Gastrocnemius medialis (tissue), 4 donors: Measurements from ENCODE around the gene ABCC3. TPM values are rescaled to one million over a fixed set of nuclear protein-coding genes. Genes with fewer than 3 reads are reported as not detected.
"Not testable (repeated sequence)": the region's sequence is repeated elsewhere in the genome, so short reads cannot be mapped to it uniquely, and the experiment has no call there.

ENCODE experiments used
- ATAC-seq, 2 donors: fragments of 150-250 bp; one replicate each; pipeline ENCODE4 v1.9.1; 2016
- DNase-seq, 2 donors: peaks; one replicate each; pipeline ENCODE4 v3.0.0-alpha.2; 2019
- H3K27ac ChIP-seq, 4 donors: fragments of 200-600 bp; sonication (generic); 1 replicate in 1 of 4; 2 replicates in 3 of 4; pipeline ENCODE4 v1.5.1; 2016 to 2018; ENCODE audit warnings: mild to moderate bottlenecking in 2 of 4, moderate library complexity in 1 of 4
- H3K27me3 ChIP-seq, 3 donors: fragments of 200-600 bp; sonication (generic) in 2 of 3; 1 replicate in 1 of 3; 2 replicates in 2 of 3; pipeline versions ENCODE4 v1.5.1 to v1.6.0; 2016 to 2019; ENCODE audit warnings: mild to moderate bottlenecking in 1 of 3, moderate library complexity in 1 of 3
- H3K36me3 ChIP-seq, 2 donors: fragments of 200-600 bp; sonication (generic) in 1 of 2; one replicate each; pipeline ENCODE4 v1.5.1; 2017 to 2018
- H3K4me1 ChIP-seq, 2 donors: fragments of 200-600 bp; sonication (generic) in 1 of 2; one replicate each; pipeline ENCODE4 v1.5.1; 2016 to 2017; ENCODE audit warnings: mild to moderate bottlenecking in 2 of 2
- H3K4me3 ChIP-seq, 4 donors: fragments of 200-600 bp; sonication (generic) in 3 of 4; 1 replicate in 1 of 4; 2 replicates in 3 of 4; pipeline ENCODE4 v1.5.1; 2016 to 2019; ENCODE audit warnings: mild to moderate bottlenecking in 2 of 4
- H3K9me3 ChIP-seq, 3 donors: fragments of 200-600 bp; sonication (generic) in 2 of 3; 1 replicate in 1 of 3; 2 replicates in 2 of 3; pipeline ENCODE4 v1.5.1; 2016 to 2019
- CTCF ChIP-seq, 5 experiments: fragments of 450-650 bp in 3 of 5; fragments of 200-600 bp in 2 of 5; sonication (generic) in 2 of 5; IDR thresholded peaks in 4 of 5; conservative IDR thresholded peaks in 1 of 5; 1 replicate in 4 of 5; 2 replicates in 1 of 5; pipeline ENCODE4 v1.5.1; 2016 to 2019; ENCODE audit warnings: antibody characterized with exemption in 5 of 5, mild to moderate bottlenecking in 3 of 5, moderate library complexity in 3 of 5
- POLR2A ChIP-seq, 2 donors: fragments of 450-650 bp; IDR thresholded peaks; one replicate each; pipeline ENCODE4 v1.6.1; 2017; ENCODE audit warnings: antibody characterized with exemption in 2 of 2, mild to moderate bottlenecking in 2 of 2, moderate library complexity in 2 of 2
- in situ Hi-C, 4 donors: fragments of 200-750 bp; cut with MboI; loops; one replicate each; pipeline versions ENCODE4 v1.15.0 to v1.8.0; 2017; ENCODE audit warnings: low sequenced_read_pairs in 4 of 4
- intact Hi-C: fragments of 100-400 bp; cut with DNase I; formaldehyde crosslinking; loops from one replicate; pipeline ENCODE4 v1.15.1; 2023; ENCODE audit warnings: low total_unique reads
- total RNA-seq, 4 donors: library from RNA; depleted of rRNA; stranded (reverse); fragments of >200 nt; gene quantifications; one replicate each; pipeline versions ENCODE4 v1.1.0 to v1.2.3, GENCODE V29; 2016

ABCC3 gene
- total RNA-seq, 4 donors from 2014 or later: 0.51 to 1.3 (median 0.76) TPM

GRCh38 chr17:50676065-50676975, 41.6 kb downstream of the ABCC3 start:
- TF ChIP-seq CTCF (IDR thresholded peaks at IDR 0.05 in 4 of 5, conservative IDR thresholded peaks at IDR 0.05 in 1 of 5) (no peak), POLR2A (IDR thresholded peaks at IDR 0.05) (no peak)
- no peak for DNase-seq
- Histone ChIP-seq H3K4me3 (no peak overlapping the region), H3K36me3 (no peaks in the 10 kb centered on the region), H3K27me3 (no peaks in the 10 kb centered on the region), H3K27ac (no peak overlapping the region), H3K9me3 (no peaks in the 10 kb centered on the region), H3K4me1 (peaks cover 0 to 11% of the 10 kb centered on the region in 2 donors)
- intact Hi-C loops (no loop called here), in situ Hi-C loops (no loop called here)
- ATAC-seq: no peak

- intact Hi-C loops: no loop called here
- H3K4me3 ChIP-seq: no peak overlapping the region
- no peak for TF ChIP-seq CTCF (IDR thresholded peaks at IDR 0.05 in 4 of 5, conservative IDR thresholded peaks at IDR 0.05 in 1 of 5)
- in situ Hi-C loops: no loop called here
- H3K4me1 ChIP-seq: peaks cover 0 to 11% of the 10 kb centered on the region in 2 donors
- no peaks in the 10 kb centered on the region for H3K36me3 ChIP-seq
- H3K27me3 ChIP-seq: no peaks in the 10 kb centered on the region
- ATAC-seq (no peak), DNase-seq (no peak)
- no peaks in the 10 kb centered on the region for H3K9me3 ChIP-seq
- no peak overlapping the region for H3K27ac ChIP-seq
These were observed 43.2 kb downstream of the ABCC3 start for GRCh38 chr17:50677851-50678375.

DNA sequence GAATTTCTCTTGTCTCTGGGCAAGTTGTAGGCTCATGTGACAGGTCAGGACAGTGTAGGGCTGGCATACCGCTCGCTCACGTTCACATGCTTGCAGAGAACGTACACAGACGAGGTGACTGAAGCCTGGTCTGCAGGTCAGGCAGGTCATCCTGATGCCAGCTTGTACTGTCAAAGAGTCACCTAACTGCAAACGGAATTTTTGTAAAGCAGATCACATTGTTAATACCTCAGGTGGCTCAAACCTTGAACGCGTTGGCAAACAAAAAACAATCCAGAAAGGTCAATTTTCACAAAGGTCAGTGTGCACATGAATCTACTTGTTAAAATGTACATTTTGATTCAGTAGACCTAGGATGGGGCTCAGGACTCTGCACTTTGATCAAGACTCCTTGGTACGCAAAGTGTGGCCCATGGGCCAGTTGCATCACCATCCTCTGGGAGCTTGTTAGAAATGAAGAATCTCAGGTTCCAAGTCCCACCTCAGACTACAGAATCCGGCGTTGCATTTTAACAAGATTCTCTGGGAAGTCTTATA, 44.4 kb downstream of the ABCC3 start:
- in situ Hi-C loops: no loop called here
- Histone ChIP-seq H3K4me1 (peaks cover 0 to 11% of the 10 kb centered on the region in 2 donors), H3K27me3 (no peaks in the 10 kb centered on the region), H3K4me3 (no peak overlapping the region), H3K9me3 (no peaks in the 10 kb centered on the region), H3K27ac (no peak overlapping the region), H3K36me3 (no peaks in the 10 kb centered on the region)
- DNase-seq (no peak), ATAC-seq (no peak)
- intact Hi-C loops: no loop called here
- TF ChIP-seq CTCF (IDR thresholded peaks at IDR 0.05 in 4 of 5, conservative IDR thresholded peaks at IDR 0.05 in 1 of 5) (no peak), POLR2A (IDR thresholded peaks at IDR 0.05) (no peak)

DNA sequence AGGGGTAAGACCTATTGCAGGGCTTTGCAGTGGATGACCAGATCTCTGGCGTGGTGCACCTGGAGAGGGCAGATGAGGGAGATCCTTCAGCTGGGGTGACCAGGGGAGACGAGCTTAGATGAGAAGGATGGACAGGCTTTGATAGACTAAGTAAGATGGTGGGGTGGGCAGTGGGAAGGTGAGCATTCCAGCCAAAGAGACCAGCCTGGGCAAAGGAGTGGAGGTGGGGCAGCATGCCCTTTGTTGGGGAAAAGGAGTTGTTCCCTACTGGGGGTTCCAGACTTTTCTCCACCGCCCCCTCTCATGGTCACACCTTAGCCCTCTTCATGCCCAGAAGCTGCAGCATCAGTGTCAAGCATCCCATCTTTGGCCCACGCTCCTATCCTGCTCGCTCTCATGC, 45.4 kb downstream of the ABCC3 start:
- intact Hi-C loops (no loop called here), in situ Hi-C loops (no loop called here)
- H3K27ac ChIP-seq: no peak overlapping the region
- DNase-seq (no peak), ATAC-seq (no peak)
- H3K36me3 ChIP-seq: no peaks in the 10 kb centered on the region
- H3K4me1 ChIP-seq: peaks cover 0 to 11% of the 10 kb centered on the region in 2 donors
- no peak overlapping the region for H3K4me3 ChIP-seq
- no peaks in the 10 kb centered on the region for H3K9me3 ChIP-seq
- TF ChIP-seq CTCF (IDR thresholded peaks at IDR 0.05 in 4 of 5, conservative IDR thresholded peaks at IDR 0.05 in 1 of 5) (no peak), POLR2A (IDR thresholded peaks at IDR 0.05) (no peak)
- H3K27me3 ChIP-seq: no peaks in the 10 kb centered on the region

DNA sequence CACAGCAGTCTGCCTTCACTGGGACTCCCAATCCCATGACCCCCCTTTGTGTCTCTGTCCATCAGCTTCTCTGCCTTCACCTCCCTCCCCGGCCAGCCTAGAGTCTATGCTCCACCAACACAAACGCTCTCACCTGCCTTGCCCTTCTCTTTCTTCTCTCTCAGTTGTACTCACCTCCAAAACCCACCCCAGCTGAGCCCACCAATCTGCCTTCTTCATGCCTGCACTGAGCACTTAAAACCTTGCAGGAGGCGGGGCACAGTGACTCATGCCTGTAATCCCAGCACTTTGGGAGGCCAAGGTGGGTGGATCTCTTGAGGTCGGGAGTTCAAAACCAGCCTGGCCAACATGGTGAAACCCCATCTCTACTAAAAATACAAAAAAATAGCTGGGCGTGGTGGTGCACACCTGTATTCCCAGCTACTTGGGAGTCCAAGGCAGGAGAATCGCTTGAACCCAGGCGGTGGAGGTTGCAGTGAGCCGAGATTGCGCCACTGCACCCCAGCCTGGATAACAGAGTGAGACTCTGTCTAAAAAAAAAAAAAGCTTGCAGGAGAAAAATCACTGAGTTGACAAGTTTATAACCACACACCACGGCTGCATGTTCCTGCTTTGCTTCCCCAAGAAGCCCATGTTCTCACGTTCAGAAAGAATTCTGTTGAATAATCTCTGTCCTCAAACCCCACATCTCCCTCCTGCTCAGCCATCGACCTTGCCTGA, 46.0 kb downstream of the ABCC3 start:
- in situ Hi-C loops, H3K36me3 ChIP-seq, intact Hi-C loops, DNase-seq, ATAC-seq, H3K4me1 ChIP-seq, H3K27me3 ChIP-seq, H3K9me3 ChIP-seq, H3K4me3 ChIP-seq, H3K27ac ChIP-seq: not testable (repeated sequence)
